ENCODE results near the gene SEC14L2. TPM values are rescaled to one million over a fixed set of nuclear protein-coding genes. Genes with fewer than 3 reads are reported as not detected.

The SEC14L2 gene
- total RNA-seq, 1 donor from 2014 or later = 14.5 TPM

DNA sequence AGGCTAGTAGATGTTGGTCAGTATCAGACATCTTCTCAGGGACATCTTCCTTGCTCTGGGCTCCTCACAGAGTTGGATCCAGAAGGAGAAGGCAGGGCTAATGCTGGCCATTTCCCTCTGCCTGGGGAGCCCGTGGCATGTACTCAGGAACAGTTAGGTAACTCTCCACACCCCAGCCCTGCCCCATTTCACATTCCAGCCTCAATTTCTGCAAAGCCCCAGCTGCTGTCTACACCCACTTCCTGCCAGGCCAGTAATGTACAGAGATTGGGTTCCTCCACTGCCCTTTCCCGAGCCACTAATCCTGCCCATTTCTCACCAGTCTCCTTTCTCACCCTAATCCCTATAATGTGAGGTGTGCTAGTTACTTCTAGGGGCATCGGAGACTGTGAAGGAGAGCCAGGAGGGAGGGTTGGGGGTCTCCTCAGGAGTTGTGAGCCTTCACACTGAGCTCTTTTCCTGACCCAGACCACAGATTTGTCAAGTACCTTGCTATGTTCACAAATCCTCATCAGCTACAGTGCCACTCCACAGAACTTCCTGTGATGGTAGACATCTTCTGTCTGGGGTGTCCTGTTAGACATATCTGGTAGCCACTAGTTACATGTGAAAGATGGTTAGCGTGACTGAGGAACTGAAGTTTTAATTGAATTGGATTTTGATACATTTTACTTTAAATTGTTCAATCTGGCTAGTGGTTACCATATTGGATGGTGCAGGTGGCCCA lies 76.3 kb downstream of the SEC14L2 start:
- H3K27ac ChIP-seq (ENCODE audit: low read depth, low read length) = no peak overlapping the region
- H3K27ac Mint-ChIP-seq (ENCODE audit: unreplicated experiment) = no peak overlapping the region
- TF ChIP-seq EZH2 (IDR thresholded peaks at IDR 0.05; ENCODE audit: insufficient read depth, low read length) (no peak), CTCF (IDR thresholded peaks at IDR 0.05; ENCODE audit: insufficient read depth, low read depth, low read length) (no peak)
- no peaks in the 10 kb centered on the region for H3K4me1 Mint-ChIP-seq (ENCODE audit: low read depth, unreplicated experiment)
- no peak overlapping the region for H3K4me2 ChIP-seq (ENCODE audit: low read length)
- no peaks in the 10 kb centered on the region for H3K36me3 Mint-ChIP-seq (ENCODE audit: low read depth, unreplicated experiment)
- H3K4me3 Mint-ChIP-seq (ENCODE audit: unreplicated experiment) = no peak overlapping the region
- no peaks in the 10 kb centered on the region for H3K4me1 ChIP-seq (ENCODE audit: insufficient read depth, low read length)
- FAIRE-seq (no peak), DNase-seq (ENCODE audit: low read depth) (no peak)
- H3K9me3 ChIP-seq (ENCODE audit: insufficient read depth, low read depth, low read length) = no peaks in the 10 kb centered on the region
- no peaks in the 10 kb centered on the region for H4K20me1 ChIP-seq (ENCODE audit: insufficient read depth, low read length)
- no peak overlapping the region for H3K9ac ChIP-seq (ENCODE audit: low read length)
- no peak overlapping the region for H3K4me3 ChIP-seq (ENCODE audit: insufficient read depth, low read depth, low read length)
- no peaks in the 10 kb centered on the region for H3K9me3 Mint-ChIP-seq (ENCODE audit: unreplicated experiment)
- peaks cover 50% of the 10 kb centered on the region for H3K27me3 Mint-ChIP-seq (ENCODE audit: low read depth, unreplicated experiment)
- no peaks in the 10 kb centered on the region for H3K79me2 ChIP-seq (ENCODE audit: insufficient read depth, low read length)
- no peaks in the 10 kb centered on the region for H3K36me3 ChIP-seq (ENCODE audit: insufficient read depth, low read length)
- H2AFZ ChIP-seq (ENCODE audit: low read depth, low read length) = no peak overlapping the region
- peaks cover 30% of the 10 kb centered on the region for H3K27me3 ChIP-seq (ENCODE audit: insufficient read depth, low read length)

DNA sequence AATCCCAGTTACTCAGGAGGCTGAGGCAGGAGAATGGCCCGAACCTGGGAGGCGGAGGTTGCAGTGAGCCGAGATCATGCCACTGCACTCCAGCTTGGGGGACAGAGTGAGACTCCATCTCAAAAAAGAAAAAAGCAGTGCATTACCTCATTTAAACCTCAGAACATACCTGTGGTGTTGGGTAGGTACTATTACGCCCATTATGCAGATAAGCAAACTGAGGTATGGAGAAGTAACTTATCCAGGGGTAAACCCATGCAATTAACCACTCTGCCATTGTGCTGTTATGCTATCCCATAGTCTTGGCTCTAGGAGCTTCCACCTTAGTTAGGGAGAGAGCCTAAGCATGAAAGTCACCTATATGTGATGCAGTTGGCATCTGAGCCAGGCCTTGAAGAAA lies 77.3 kb downstream of the SEC14L2 start:
- Histone ChIP-seq H3K4me1 (ENCODE audit: insufficient read depth, low read length) (no peaks in the 10 kb centered on the region), H3K9ac (ENCODE audit: low read length) (no peak overlapping the region), H3K27me3 (ENCODE audit: insufficient read depth, low read length) (peaks cover 30% of the 10 kb centered on the region), H3K79me2 (ENCODE audit: insufficient read depth, low read length) (no peaks in the 10 kb centered on the region), H3K4me2 (ENCODE audit: low read length) (no peak overlapping the region), H2AFZ (ENCODE audit: low read depth, low read length) (no peak overlapping the region), H3K9me3 (ENCODE audit: insufficient read depth, low read depth, low read length) (no peaks in the 10 kb centered on the region), H4K20me1 (ENCODE audit: insufficient read depth, low read length) (no peaks in the 10 kb centered on the region), H3K4me3 (ENCODE audit: insufficient read depth, low read depth, low read length) (no peak overlapping the region), H3K27ac (ENCODE audit: low read depth, low read length) (no peak overlapping the region), H3K36me3 (ENCODE audit: insufficient read depth, low read length) (no peaks in the 10 kb centered on the region)
- no peaks in the 10 kb centered on the region for H3K4me1 Mint-ChIP-seq (ENCODE audit: low read depth, unreplicated experiment)
- H3K36me3 Mint-ChIP-seq (ENCODE audit: low read depth, unreplicated experiment) = no peaks in the 10 kb centered on the region
- H3K9me3 Mint-ChIP-seq (ENCODE audit: unreplicated experiment) = no peaks in the 10 kb centered on the region
- H3K27ac Mint-ChIP-seq (ENCODE audit: unreplicated experiment) = no peak overlapping the region
- FAIRE-seq (no peak), DNase-seq (ENCODE audit: low read depth) (no peak)
- no peak overlapping the region for H3K4me3 Mint-ChIP-seq (ENCODE audit: unreplicated experiment)
- H3K27me3 Mint-ChIP-seq (ENCODE audit: low read depth, unreplicated experiment) = peaks cover 42% of the 10 kb centered on the region
- TF ChIP-seq CTCF (IDR thresholded peaks at IDR 0.05; ENCODE audit: insufficient read depth, low read depth, low read length) (no peak), EZH2 (IDR thresholded peaks at IDR 0.05; ENCODE audit: insufficient read depth, low read length) (no peak)

Other genes with a start within 250 kb of the SEC14L2 start
- 63.3 and 100 TPM in 2 replicates for gene LIF, start 150.3 kb upstream of the SEC14L2 start, total RNA-seq
- gene OSM, start 130.2 kb upstream of the SEC14L2 start, total RNA-seq = not detected in 2 replicates
- gene CASTOR1, start 107.5 kb upstream of the SEC14L2 start, total RNA-seq = 15.2 and 16.2 TPM in 2 replicates
- gene TBC1D10A, start 70.1 kb upstream of the SEC14L2 start, total RNA-seq = 32.7 and 33.3 TPM in 2 replicates
- gene SF3A1, start 40.1 kb upstream of the SEC14L2 start, total RNA-seq = 134 and 139 TPM in 2 replicates
- gene CCDC157, start 40.0 kb upstream of the SEC14L2 start, total RNA-seq = 2.9 and 3.2 TPM in 2 replicates
- gene RNF215, start 9.6 kb upstream of the SEC14L2 start, total RNA-seq = 24.5 and 28.5 TPM in 2 replicates
- gene MTFP1, start 28.8 kb downstream of the SEC14L2 start, total RNA-seq = 10.6 and 13.0 TPM in 2 replicates
- gene SEC14L3, start 75.0 kb downstream of the SEC14L2 start, total RNA-seq = not detected in 2 replicates
- gene SEC14L4, start 108.7 kb downstream of the SEC14L2 start, total RNA-seq = not detected in 2 replicates
- gene SEC14L6, start 149.7 kb downstream of the SEC14L2 start, total RNA-seq = 0.16 and 0.22 TPM in 2 replicates
- gene GAL3ST1, start 177.6 kb downstream of the SEC14L2 start, total RNA-seq = 3.4 and 3.8 TPM in 2 replicates
- 88.7 and 92.9 TPM in 2 replicates for gene PES1, start 194.9 kb downstream of the SEC14L2 start, total RNA-seq
- 2.7 and 3.8 TPM in 2 replicates for gene TCN2, start 210.2 kb downstream of the SEC14L2 start, total RNA-seq
- gene SLC35E4, start 238.8 kb downstream of the SEC14L2 start, total RNA-seq = 3.2 and 4.2 TPM in 2 replicates

Data from astrocyte (in vitro differentiated cells and primary cell).